Panc1 (cell line): ENCODE measurements around the gene GPR160.

ENCODE experiments used
- CTCF ChIP-seq: fragments of 450-650 bp; IDR thresholded peaks from 2 replicates; pipeline ENCODE4 v1.5.1; 2017; ENCODE audit warnings: mild to moderate bottlenecking
- POLR2AphosphoS5 ChIP-seq: IDR thresholded peaks from 2 replicates; pipeline ENCODE4 v1.6.1; 2012; ENCODE audit warnings: mild to moderate bottlenecking, low read depth, low read length, moderate library complexity
- REST ChIP-seq, 2 experiments: IDR thresholded peaks; 2 replicates each; pipeline ENCODE4 v1.6.1; 2011 to 2012; ENCODE audit warnings: low read depth in 2 of 2, control low read depth in 1 of 2, low read length in 1 of 2, mild to moderate bottlenecking in 1 of 2, moderate library complexity in 1 of 2; ENCODE audit not compliant: insufficient read depth in 1 of 2
- SIN3A ChIP-seq: IDR thresholded peaks from 2 replicates; pipeline ENCODE4 v1.6.1; 2012; ENCODE audit warnings: low read depth, mild to moderate bottlenecking, low read length, moderate library complexity, borderline replicate concordance; ENCODE audit not compliant: insufficient read depth

GRCh38 chr3:169992781-169993180 is 45.0 kb upstream of the GPR160 start:
- TF ChIP-seq CTCF (no peak), POLR2AphosphoS5 (no peak), REST (IDR thresholded peaks at IDR 0.05; ENCODE audit: insufficient read depth in 1 of 2, low read depth in 2 of 2, low read length in 1 of 2) (no peak), SIN3A (no peak)
